ENCODE results near the gene ACSF3.

GRCh38 chr16:89178453-89179147, 84.9 kb downstream of the ACSF3 start:
- TF ChIP-seq CTCF (conservative IDR thresholded peaks at IDR 0.05) (no peak), EZH2 (IDR thresholded peaks at IDR 0.05; ENCODE audit: low read depth) (no peak)

Measured in PC-9 (cell line).